IPS-11a (cell line): ENCODE data around the gene MINDY4.

Source experiments
- H3K4me3 ChIP-seq: one replicate; pipeline ENCODE4 v1.5.1; 2013; ENCODE audit warnings: low read depth, low read length, control low read depth

The MINDY4 gene

GRCh38 chr7:30771880-30772425 is 736 bp downstream of the MINDY4 start:
- H3K4me3 ChIP-seq, result peak overlapping the region; percentile 60

DNA sequence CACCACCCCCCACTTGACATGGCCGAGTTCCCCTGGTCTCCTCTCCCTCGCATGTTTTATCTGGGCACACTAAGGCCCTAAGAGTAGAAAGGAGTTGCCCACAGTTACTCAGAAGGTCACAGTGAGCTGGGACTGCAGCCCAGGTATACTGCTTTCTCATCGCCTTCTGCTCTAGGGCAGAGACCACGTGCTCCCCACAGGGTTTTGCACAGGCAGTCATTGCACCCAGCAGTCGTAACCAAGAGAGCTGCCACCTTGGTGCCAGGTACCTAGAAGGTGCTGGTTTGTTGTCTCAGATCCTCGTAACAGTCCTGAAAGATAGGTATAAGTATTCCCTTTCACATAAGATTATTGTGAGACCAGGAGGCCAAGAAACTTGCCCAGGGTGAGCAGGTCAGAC is 1.8 kb downstream of the MINDY4 start:
- H3K4me3 ChIP-seq, result no peak overlapping the region

GRCh38 chr7:30775992-30776391 is 4.8 kb downstream of the MINDY4 start:
- no peak overlapping the region for H3K4me3 ChIP-seq

GRCh38 chr7:30776971-30777370 is 5.8 kb downstream of the MINDY4 start:
- no peak overlapping the region for H3K4me3 ChIP-seq

DNA sequence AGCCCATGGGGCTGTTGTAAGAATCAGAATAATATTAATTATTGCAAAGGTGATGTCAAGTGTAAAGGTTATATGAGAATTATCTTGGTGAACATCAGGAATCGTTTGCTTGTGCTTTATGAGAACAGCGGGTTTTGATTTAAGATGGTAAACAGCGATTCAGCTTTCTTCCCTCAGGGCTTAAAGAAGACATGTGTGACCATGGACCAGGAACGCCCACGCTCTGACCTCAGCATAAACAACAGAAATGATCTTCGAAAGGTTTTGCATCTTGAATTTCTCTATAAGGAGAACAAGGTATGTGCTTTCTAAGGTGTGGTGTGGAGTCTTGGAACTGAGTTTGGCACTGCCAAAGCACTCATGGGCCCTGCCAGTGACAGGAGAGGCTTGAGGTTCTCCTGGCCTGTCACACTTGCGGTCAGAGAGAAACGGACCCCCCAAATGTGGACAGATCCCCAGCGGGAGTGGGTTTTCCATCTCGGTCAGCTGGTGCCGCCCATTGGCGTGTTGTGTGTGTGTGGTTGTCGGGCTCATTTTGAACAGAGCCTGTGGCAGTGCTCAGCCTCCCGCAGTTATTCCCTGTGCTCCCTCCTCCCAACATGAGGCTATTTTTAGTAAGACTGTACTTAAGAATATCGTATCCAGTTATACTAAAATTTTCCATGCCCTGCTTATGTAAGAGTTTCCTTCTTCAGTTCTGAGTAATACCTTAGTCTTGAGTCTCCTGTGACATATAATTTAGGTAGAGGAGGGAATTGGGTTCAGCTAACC is 7.2 kb downstream of the MINDY4 start:
- no peak overlapping the region for H3K4me3 ChIP-seq

DNA sequence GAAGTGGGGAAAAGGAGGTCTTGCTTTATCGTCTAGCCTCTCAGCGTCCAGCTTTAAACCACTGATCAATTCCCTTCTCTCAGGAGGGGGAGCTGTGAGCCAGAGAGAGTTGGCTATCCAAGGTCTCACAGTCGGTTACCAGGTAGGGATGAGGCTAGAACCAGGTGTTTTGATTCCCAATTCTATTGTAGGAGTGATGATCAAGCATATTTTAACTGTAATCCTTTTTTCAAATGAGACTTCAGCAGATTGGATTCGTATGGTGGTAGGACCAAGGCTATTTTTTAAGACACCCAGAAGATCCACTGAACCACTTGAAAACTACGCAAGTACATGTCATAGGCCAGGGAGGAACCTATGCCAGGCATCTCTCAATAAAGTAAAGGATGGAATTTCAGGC is 8.4 kb downstream of the MINDY4 start:
- H3K4me3 ChIP-seq, result no peak overlapping the region

- no peak overlapping the region for H3K4me3 ChIP-seq
Observed at GRCh38 chr7:30780941-30781340, 9.7 kb downstream of the MINDY4 start.

DNA sequence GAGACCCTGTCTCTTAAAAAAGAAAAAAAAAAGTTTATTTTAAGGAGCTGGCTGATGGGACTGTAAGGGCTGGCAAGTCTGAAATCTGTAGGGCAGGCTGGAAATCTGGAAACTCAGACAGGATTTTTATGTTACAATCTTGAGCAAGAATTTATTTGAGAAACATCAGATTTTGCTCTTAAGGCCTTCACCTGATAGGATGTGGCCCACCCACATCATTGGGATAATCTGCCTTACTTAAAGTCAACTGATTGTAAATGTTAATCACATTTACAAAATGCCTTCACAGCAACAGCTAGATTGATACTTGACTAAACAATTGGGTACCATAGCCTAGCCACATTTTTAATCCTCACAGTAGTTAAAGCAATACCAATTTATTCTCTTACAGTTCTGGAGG is 11.5 kb downstream of the MINDY4 start:
- H3K4me3 ChIP-seq, result no peak overlapping the region

- H3K4me3 ChIP-seq, result no peak overlapping the region
Observed at GRCh38 chr7:30785786-30786185, 14.6 kb downstream of the MINDY4 start.

- H3K4me3 ChIP-seq, result no peak overlapping the region
Observed at GRCh38 chr7:30787486-30787885, 16.3 kb downstream of the MINDY4 start.

DNA sequence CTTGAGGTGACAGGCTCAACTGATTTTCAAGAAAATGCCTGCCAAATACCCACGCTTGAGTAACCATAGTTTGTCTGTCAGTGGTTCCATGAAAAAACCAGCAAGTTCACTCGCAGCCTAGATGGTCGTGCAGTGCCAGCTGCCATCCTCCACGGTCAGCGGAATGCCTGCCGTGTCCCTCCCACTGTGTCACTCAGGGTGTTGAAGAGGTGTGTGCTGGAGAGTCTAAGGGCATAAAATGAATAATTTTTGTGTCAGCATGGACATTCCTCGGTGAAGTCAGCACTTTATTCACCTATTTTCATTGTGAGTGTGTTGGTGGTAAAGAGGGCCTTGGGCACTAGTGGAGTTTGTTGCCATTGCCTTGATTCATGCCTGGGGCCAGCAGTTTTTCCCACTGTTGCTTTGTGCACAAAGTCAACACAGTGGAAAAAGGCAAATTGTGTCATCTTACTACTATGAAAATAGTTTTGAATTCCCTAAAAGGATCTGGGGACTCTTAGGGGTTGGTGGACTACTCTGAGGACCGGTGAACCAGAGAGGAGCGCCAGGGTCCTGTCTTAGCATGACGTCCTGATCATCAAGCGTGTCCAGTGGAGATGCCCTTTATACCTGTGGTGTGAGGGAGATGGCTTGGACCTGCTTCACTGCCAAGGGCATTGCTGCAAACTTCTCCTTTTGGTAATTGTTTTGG is 17.6 kb downstream of the MINDY4 start:
- H3K4me3 ChIP-seq, result no peak overlapping the region

DNA sequence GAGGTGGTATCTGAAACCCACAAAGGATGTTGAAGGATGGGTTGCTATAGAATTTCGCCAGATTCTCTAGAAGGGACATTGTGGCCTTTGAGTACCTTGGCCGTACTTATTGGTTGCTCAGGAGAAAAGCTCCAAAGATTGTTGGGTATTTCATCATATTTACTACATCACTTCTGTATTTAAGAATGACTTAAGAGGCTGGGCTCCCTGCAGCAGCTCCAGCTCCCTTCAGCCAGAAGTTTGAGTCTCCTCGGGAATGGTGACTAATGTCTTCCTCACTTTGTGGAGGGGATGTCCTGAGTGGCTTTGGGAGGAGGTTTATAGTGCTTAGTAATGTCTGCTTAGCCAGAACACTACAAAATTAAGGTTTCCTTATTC is 18.1 kb downstream of the MINDY4 start:
- no peak overlapping the region for H3K4me3 ChIP-seq

- no peak overlapping the region for H3K4me3 ChIP-seq
Observed at GRCh38 chr7:30790356-30790755, 19.1 kb downstream of the MINDY4 start.

DNA sequence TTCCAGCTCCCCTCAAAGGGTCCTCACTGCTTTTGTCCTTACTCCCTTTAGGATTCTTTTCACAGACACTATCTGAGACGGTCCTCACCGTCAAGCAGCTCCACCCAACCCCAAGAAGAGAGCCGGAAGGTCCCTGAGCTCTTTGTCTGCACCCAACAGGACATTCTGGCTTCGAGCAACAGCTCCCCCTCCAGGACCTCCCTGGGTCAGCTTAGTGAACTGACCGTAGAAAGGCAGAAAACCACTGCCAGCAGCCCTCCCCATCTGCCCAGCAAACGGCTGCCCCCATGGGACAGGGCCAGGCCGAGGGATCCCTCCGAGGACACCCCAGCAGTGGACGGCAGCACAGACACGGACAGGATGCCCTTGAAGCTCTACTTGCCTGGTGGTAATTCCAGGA is 19.9 kb downstream of the MINDY4 start:
- no peak overlapping the region for H3K4me3 ChIP-seq

DNA sequence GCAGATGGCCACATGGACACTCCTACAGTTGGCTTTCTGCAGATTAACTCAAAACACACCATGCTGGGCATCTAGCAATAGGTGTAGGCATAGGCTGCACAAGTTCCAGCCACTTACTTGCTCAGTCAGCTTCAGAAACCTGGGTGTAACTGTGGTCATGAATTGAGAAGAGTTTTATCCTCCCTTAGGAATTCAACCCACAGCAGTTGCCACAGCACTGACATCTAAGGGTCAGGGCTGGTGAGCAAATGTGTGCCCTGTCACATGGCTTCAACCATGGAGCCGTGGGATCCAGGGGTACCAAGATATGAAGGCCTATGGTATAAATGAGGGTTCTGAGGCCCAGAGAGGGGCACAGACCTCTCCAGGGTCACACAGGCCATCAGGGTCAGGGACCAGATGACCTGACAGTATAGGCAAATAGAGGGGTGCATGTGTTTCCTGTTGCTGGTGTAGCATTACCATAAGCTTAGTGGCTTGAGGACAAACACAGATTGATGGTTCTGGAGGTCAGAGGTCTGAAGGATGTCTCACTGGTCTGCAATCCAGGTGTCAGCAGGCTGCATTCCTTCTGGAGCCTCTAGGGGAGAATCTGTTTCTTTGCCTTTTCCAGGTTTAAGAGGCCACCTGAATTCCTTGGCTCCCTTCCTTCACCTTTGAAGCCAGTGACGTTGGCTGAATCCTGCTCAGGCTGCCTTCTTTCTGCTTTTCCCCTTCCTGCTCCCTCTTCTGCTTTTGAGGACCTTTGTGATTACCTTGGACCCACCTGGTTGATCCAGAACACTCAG is 24.1 kb downstream of the MINDY4 start:
- no peak overlapping the region for H3K4me3 ChIP-seq

DNA sequence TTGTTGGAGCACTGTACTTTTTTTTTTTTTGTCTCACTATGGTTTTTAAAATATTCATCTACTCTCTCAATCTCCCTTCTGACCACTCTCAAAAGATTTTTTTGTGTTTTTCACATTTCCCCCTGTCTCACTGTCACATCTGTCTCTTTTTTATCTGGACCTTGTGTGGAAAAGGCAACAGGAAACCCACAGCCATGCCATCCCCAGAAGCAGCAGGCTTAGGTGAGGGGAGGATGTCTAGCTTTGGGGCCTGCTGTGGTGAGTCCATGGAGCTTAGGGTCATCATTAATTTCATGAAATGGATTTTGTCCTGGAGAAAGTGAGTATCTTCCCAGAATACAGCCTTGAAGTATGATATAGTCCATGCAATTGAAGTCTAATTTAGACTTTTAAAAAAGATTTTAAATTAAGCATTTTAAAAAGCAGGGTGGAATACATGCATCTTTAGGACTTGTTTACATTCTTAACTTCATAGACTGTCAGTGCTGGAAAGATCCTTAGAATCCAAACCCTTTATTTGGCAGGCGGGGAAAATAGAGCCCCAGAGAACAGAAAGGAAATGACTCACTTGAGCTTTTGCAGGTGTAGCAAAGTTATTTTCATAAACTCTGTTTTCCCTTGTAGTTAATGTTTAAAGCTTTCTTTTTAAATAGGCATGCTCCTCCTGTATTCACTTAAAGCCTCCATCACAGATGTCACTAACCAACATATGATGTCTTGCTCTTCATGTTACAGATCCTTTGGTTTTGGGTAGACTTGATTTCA is 25.1 kb downstream of the MINDY4 start:
- no peak overlapping the region for H3K4me3 ChIP-seq

DNA sequence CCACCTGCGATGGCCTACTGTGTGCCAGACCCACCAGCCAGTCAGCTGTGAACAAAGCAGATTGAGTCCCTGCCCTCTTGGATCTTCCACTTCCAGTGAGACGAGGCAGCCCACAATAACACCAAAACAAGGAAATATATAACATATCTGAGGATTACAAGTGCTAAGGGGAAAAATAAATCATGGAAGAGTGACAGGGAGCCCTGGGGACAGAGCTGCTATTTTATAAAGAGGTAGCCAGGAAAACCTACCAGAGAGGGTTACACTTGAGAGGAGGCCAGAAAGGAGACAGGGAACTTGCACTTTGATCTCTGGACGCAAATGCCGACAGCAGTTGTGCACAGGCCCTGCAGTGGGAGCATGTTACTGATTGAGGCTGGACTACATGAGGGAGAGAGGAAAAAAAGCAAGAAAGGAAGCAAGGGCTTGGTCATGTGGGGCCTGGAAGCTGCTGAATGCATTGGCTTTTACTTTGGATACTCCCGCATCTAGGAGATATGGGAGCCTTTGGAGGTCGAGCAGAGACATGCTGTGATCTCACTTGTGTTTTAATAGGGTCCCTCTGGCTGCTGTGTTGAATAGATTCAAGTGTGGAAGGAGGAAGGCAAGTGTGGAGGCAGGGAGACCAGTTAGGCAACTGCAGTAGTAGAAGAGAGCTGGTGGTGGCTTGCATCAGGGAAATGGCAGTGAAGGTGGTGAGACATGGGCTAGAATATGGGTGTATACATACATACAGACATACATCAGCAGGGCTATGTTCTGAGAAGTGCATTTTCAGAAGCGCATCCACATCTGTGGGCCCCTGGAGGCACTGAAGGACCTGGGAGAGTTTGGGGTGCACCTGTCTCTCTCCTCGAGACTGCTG is 26.2 kb downstream of the MINDY4 start:
- no peak overlapping the region for H3K4me3 ChIP-seq

DNA sequence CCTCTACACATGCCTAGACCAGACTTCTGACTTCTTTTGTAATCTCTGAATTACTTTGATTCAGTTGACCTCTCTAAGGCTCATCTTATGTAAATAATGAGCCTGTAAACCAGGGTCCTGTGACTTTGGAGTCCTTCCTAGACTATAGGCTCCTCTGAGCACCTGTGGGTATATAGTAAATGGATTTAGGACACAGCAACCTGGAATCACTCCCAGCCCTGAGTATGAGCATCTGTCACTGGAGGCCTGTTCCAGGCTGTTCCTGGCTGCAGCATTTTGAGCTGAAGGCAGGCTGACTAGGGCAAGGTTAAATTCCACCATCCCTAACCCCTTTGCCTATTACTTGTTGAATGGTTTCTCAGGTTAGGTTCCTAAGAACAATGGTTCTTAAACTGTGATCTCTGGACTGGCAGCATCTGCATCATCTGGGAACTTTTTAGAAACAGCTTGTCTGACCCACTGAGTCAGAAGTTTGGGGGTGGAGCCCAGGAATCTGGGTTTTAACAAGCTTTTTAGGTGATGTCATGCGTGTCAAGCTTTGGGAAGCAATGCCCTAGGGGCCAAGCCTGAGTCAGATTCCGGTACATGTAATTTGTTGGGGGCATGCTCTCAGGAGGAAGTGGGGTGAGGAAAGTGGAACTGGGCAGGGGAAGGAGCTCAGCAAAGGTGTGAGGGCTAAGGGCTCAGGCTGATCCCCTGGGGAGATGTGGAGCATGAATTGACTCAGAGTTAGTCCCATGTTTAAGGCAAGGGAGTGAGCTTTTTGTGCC is 28.2 kb downstream of the MINDY4 start:
- no peak overlapping the region for H3K4me3 ChIP-seq

DNA sequence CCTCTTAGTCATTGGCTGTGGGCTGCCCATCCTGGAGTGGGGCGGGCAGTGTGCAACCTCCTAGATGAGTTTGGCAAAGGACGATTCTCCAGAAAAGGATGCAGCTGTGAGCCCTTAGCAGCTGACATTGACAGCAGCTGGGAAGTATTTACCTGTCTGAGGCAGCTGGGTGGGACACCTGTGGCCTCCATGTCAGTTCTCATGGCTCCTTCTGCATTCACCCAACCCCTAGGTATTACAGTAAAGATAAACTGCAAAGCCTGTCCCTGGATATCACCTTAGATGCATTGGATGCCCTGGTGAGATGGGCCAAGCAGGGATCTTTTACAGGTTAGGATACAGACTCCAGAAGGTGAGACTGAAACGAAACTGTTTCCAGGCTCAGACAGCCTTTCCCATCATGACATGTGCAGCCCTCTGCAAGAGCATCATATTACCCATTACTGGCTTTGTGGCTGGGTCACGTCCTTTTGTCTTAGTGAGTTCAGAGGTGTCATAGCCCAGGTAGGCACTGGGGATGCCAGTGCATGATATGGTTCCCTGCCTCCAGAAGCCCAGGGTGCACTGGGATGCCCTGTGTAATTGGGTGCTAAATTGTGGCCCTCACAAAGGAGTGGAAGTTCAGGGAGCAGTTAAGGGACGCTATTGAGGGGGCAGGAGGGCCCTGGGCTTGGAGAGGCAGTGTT is 28.9 kb downstream of the MINDY4 start:
- H3K4me3 ChIP-seq, result no peak overlapping the region
